Stimulated activated effector memory CD8-positive, alpha-beta T cell treated with anti-CD3 and anti-CD28 coated beads, Interleukin-12 subunit alpha, Interleukin-12 subunit beta, amount 100 ng/mL, for 72 hours (primary cell): ENCODE measurements around the gene ZC3H4.
A peak's percentile ranks its signal among the peaks of the same experiment; 100 is the strongest.

Experiments used
- ATAC-seq: fragments of 150-1000 bp; cut with Tn5 transposase; 2 replicates; pipeline ENCODE4 v1.10.0; 2021
- DNase-seq, 2 donors: peaks; one replicate each; pipeline ENCODE4 v3.0.0; 2021 to 2022; ENCODE audit warnings: low spot score in 2 of 2
- H3K27ac Mint-ChIP-seq: one replicate; pipeline ENCODE4 v1.8.0; 2022; ENCODE audit warnings: mild to moderate bottlenecking, mixed read lengths
- H3K36me3 Mint-ChIP-seq: one replicate; pipeline ENCODE4 v1.8.0; 2022; ENCODE audit warnings: mild to moderate bottlenecking, mixed read lengths
- H3K4me1 Mint-ChIP-seq: one replicate; pipeline ENCODE4 v1.8.0; 2022; ENCODE audit warnings: mixed read lengths
- H3K4me3 Mint-ChIP-seq: one replicate; pipeline ENCODE4 v1.8.0; 2022; ENCODE audit warnings: mild to moderate bottlenecking, mixed read lengths
- H3K9me3 Mint-ChIP-seq: one replicate; pipeline ENCODE4 v1.8.0; 2022; ENCODE audit warnings: mixed read lengths

Gene ZC3H4

DNA sequence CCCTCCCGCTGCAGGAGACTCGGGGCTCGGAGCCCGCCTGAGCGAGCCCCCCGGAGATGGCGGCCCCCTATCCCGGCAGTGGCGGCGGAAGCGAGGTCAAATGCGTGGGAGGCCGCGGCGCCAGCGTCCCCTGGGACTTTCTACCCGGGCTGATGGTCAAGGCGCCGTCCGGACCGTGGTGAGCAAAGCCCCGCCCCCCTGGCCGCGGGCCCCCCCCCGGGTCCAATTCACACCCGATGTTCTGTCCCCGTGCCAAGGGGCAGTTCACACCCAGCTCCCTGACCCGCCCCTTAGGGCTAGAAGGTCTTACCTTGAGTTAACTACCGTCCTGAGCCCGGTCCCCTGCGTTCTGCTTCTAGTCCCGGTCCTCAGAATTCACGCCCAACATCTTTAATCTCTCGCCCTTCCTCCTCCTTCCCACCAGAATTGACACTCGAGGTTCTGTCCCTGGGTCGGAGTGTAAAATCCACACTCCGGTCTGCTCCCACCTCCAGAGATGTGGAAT is 92.5 kb downstream of the ZC3H4 start:
- DNase-seq (no peak), ATAC-seq (peak; percentile 42)
- no peaks in the 10 kb centered on the region for H3K36me3 Mint-ChIP-seq
- H3K27ac Mint-ChIP-seq = no peak overlapping the region
- no peaks in the 10 kb centered on the region for H3K9me3 Mint-ChIP-seq
- H3K4me1 Mint-ChIP-seq = peaks cover 12% of the 10 kb centered on the region
- peak overlapping the region; percentile 49 for H3K4me3 Mint-ChIP-seq

DNA sequence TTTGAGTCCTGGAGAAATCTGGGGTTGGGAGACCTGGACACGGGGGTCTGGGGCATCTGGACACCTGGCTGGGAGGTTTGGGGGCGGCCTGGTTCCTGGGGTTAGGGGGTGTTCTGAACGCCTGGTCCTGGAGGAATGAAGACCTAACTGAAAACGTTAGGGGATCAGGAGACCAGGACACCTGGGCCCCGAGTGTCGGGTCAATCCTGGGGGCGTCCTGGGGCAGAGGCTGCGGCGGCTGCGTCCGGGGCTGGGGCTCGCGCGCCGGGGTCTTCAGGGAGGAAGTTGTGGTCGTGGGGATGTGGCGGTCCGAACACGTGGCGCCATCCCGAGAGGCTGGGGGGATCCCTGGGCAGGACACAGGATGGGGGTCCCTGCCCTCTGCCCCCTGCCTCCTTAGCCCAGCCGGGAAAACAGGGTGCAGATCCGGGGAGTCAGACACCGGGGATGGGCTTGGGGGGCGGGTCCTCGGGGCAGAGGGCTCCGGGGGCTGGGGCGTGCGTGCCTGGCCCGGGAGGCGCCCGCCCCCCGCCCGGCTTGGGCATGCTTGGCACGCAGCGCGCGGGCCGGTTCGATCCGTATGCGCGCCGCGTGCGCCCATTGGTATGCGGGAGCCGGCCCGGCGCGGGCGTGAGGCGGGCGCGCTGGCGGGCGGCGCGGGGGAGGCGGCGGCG is 93.3 kb downstream of the ZC3H4 start:
- H3K36me3 Mint-ChIP-seq = no peaks in the 10 kb centered on the region
- peaks cover 12% of the 10 kb centered on the region for H3K4me1 Mint-ChIP-seq
- no peak for DNase-seq
- H3K9me3 Mint-ChIP-seq = no peaks in the 10 kb centered on the region
- H3K4me3 Mint-ChIP-seq = peak overlapping the region; percentile 42
- ATAC-seq = peak; percentile 46
- H3K27ac Mint-ChIP-seq = no peak overlapping the region

DNA sequence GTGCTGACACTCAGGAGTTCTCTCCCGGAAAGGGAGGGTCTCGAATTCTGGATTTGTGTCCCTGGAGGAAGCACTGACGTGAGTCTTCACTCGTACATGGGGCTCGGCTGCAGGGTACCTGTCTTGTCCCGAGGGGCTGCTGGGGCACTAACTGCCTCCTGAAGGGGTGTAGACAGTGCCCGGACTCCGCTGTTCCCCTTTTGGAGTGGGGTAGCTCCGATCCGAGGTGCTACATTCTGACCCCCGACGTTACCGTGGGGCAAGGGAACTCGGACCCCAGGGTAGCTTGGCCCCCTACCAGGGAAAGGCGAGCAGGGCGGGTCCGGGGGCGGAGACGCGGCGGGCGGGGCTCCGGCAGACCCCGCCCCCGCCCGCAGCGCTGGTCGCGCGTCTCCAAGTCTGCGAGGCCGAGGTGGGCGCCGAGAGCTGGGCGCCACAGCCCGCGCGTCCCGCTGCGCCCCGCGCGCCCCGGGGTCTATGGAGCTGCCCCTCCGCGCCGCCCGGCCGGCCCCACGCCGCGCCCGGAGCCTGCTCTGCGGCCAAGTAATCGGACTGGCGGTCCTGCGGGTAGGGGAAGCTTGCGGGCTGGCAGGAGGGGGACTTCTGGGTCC is 94.0 kb downstream of the ZC3H4 start, which contains the start of gene NPAS1:
Gene NPAS1 (plus strand): TSS at position 407 of the 611 bp plus-strand sequence. CDS start 1,211 bp downstream, outside the sequence.
- Mint-ChIP-seq H3K4me3 (peak within 1 kb of the TSS; percentile 48), H3K36me3 (no peaks in the 10 kb centered on the region), H3K4me1 (peaks cover 12% of the 10 kb centered on the region), H3K27ac (no peak within 1 kb of the TSS), H3K9me3 (no peaks in the 10 kb centered on the region)
- peak; percentile 46 for ATAC-seq
- DNase-seq = no peak

- Mint-ChIP-seq H3K27ac (no peak overlapping the region), H3K4me3 (peak overlapping the region; percentile 48), H3K4me1 (peaks cover 12% of the 10 kb centered on the region), H3K9me3 (no peaks in the 10 kb centered on the region), H3K36me3 (no peaks in the 10 kb centered on the region)
- DNase-seq = no peak
- no peak for ATAC-seq
Measured at GRCh38 chr19:47018923-47019322, 94.7 kb downstream of the ZC3H4 start.
